IPS-NIHi11 (cell line): ENCODE data around the gene SERTAD3.
A peak's percentile ranks its signal among the peaks of the same experiment; 100 is the strongest.
"Not testable (repeated sequence)": the region's sequence is repeated elsewhere in the genome, so short reads cannot be mapped to it uniquely, and the experiment has no call there.

Source experiments
- DNase-seq: peaks from one replicate; pipeline ENCODE4 v3.0.0; 2012; ENCODE audit warnings: mixed read lengths, low spot score

Gene SERTAD3

DNA sequence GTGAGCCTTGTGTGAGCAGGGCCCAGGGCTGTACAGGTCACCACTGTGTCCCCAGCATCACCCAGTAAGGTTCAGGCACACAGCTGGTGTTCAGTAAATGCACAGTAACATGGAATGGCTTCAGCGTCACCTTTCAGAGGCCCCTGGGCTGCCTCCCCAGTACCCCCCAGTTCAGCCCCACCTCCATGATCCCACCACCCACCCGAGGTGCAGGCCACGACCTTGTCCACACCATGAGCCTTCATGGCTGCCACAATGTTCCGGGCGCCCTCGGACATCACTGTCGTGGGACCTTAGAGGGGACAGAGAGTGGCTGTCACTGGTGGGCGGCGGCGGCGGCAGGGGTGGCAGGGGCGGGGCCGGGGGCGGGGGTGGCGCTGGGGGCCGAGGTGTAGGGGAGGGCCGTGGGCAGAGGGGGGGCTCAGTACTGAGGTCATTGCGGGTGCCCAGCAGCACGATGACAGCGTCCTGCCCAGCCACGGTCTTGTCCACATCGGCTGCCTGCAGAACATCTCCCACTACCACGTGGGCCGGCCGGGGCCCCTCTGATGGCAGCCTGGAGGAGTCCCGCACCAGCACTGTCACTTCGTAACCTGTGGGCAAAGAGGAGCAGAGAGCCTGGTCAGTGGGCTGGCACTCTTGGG, 13.9 kb upstream of the SERTAD3 start:
- no peak for DNase-seq

- DNase-seq = no peak
Observed at GRCh38 chr19:40457048-40457447, 12.9 kb upstream of the SERTAD3 start.

DNA sequence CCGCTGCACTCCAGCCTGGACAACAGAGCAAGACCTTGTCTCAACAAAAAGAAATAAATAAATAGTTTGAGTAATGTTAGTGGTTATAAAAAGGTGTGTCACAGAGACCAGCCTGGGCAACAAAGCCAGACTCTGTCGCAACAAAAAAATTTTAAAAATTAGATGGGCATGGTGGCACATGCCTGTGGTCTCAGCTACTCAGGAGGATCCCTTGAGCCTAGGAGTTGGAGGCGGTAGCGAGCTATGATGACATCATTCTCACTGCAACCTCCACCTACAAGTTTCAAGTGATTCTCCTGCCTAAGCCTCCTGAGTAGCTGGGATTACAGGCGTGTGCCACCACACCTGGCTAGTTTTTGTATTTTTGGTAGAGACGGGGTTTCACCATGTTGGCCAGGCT, 9.8 kb upstream of the SERTAD3 start:
- not testable (repeated sequence) for DNase-seq

- no peak for DNase-seq
Observed at GRCh38 chr19:40453151-40453735, 9.1 kb upstream of the SERTAD3 start.

DNA sequence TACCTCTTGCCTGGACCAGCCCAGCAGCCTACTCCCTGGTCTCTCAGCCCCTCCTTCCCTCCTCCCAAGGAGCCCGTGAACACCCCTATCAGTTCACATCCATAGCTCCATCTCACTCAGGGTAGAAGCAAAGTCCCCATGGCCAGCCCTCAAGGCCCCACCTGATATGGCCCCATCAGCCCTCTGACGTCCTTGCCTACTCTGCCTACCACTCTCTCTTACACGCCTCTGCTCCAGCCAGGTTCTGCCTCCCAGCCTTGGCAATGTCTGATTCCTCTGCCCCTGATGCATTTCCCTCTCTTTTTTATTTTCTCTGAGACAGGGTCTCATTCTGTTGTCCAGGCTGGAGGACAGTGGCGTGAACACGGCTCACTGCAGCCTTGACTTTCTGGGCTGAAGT, 7.9 kb upstream of the SERTAD3 start:
- DNase-seq = no peak

DNA sequence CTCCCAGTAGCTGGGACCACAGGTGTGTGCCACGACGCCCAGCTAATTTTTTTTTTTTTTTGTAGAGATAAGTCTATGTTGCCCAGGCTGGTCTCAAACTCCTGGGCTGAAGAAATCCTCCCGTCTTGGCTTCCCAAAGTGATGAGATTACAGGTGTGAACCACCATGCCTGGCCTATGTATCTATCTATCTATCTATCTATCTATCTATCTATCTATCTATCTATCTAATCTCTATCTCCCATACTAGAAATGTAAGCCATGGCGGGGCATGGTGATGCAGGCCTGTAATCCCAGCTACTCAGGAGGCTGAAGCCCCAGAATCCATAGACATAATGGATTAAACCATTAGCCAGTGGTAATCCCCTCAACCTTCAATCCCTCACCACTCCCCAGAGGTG, 6.5 kb upstream of the SERTAD3 start:
- no peak for DNase-seq

DNA sequence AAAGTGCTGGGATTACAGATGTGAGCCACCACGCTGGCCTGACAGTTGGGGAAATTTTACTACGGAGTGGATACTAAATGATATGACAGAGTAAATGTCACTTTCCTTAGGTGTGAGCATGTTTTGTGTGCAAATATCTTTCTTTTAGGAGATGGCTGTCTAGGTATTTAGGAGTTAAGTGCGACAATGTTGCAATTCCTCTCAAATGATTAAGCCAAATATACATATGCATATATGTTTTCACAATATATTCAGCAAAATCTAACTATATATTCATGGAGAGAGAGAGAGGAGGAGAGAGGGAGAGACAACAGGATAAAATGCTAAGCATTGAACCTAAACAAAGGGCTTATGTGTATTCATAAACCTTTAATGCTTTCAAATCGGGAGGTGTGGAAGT, 5.4 kb upstream of the SERTAD3 start:
- DNase-seq = no peak

DNA sequence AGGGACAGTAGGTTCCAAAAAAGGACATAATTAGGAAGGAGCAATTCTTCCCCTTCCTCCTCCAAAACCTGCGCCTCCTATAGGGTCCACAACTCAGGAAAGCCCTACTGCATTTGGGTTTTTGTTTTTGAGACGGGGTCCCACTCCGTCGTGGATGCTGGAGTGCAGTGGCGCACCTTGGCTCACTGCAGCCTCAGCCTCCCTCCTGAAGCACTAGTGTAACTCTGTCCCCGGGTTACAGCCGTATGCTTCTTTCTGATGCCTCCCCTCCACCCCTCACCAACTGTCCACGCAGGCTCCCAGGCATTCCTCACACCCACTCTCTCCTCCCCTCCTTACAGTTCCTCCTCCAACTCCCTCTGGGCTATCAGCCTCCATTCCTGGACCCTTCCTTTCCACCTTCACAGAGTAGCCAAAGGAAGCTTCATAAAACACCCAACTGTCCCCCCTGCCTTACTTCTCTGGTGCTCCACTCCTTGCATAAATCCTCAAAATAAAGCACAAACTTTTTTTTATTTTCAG, 2.2 kb upstream of the SERTAD3 start:
- no peak for DNase-seq

DNA sequence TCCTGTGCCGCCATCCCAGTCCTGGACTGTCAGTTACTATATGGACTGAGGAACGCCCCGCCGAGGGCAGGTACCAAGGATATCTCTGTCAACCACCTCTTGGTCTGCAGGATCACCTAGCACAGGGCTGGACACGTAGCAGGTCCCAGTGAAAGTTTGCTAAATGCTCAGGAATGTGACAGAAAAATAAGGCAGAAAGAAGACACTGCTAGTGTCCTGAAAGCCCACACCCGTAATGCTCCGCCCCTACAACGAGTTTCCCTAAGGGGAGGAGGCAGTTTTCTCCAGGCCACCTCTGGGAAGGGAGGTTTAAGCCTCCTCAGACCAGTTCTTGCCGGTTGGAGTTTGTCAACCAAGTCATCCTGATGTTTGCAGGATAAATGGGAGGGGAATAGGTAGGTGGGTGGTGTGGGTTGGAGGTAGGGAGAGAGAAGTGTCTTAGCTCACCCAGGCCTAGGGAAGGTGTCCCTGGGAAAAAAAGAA, 1.7 kb upstream of the SERTAD3 start:
- peak; percentile 70 for DNase-seq

DNA sequence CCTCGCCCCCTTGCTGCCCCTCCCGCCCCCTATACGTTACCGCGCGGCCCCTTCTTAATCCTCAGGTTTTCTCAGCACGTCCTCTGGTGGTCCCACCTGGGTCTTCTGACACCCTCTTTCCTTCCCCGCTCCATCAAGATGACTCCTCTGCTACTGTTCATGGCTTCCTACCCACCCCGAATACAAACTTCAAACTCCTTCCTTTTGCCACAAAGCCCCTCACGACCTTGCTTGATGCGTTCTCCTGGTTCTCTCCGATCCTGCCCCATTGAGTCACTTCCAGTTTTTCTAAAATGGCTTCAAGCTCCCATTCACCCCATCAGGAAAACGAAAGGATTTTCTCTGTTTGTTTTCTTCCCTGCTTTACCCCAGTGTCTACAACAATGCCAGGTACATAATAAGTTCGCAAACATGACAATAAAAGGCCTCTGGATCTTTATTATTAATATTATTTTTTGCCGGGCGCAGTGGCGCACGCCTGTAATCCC, 734 bp upstream of the SERTAD3 start:
- no peak for DNase-seq

GRCh38 chr19:40443131-40443999, 770 bp downstream of the SERTAD3 start:
- DNase-seq = peak; percentile 93

GRCh38 chr19:40442328-40443130, 1.6 kb downstream of the SERTAD3 start:
- no peak for DNase-seq

DNA sequence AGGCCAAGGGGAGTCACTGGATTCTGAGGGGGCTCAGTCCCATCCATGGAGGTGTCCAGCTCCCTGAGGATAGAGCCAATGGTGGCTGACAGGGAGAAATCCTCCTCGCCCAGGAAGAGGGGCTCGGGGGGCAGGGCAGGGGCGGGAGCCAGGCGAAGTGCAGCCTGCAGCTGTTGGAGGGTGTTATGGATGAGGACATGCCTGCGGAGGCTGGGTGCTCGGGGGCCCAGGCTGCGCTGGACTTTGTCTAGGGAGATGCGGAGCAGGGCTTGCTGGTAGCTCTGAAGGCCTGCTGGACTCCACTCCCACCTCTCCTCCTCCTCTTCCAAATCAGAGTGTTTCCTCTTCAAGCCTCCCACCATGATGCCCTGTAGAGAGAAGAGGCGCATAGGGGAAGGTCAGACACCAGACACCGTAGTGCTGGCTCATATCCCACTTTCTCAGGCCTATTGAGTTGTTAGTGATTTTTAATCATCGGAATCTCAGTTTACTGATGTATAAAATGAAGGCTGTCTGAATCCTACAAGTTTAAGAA, 2.3 kb downstream of the SERTAD3 start:
- no peak for DNase-seq

DNA sequence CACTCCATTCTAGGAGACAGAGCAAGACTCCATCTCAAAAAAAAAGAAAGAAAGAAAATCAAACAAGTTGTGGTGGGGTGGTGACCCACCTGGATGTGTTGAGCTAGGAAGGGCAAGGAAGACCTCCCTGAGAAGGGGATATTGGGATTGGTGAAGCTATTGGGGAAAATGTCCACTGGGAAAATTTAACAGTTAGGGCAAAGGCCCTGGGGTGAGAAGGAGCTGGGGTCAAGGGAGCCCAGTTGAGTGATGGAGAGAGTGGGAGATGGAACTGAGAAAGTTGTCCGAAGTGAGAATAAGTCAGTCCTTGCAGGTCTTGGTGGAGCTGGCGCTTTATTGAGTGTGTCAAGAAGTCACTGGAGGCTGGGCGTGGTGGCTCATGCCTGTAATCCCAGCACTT, 5.9 kb downstream of the SERTAD3 start:
- DNase-seq = no peak

DNA sequence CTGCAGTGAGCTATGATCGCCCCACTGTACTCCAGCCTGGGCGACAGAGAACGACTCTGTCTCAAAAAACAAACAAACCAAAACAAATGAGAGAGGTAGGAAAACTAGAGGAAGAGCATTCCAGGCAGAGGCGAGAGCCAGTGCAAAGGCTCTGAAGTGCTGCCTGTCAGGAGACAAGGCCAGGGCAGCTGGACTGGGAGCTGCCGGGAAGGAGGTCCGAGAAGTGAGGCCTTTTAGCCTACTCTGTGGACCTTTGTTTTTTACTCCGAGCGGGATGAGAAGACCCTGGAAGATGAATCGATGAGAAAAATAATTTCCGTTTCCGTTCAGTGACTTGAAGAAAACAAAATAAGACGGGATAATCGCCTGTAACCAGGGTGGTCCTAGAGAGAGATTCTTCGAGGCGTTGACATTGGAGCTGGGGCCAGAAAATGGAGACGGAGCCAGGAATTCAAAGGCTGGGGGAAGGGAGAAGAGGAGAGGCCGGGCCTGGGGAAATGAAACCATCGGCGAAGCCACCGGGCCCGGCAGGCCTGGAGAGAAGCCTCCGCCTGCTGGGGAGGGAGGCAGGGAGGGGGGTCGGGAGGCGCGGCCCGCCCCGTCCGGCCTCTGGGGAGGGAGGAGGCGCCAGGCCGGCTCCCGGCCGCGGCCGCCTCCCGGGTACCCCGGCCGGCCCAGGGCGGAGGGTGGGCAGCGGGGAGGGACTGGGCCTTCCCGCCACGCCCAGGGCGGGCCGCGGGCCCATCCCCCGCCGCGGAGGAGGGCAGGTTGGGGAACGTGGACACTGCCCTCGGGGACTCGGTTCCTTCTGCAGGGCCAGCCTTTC, 10.5 kb downstream of the SERTAD3 start:
- DNase-seq = peak; percentile 93

GRCh38 chr19:40432760-40433159, 11.4 kb downstream of the SERTAD3 start:
- DNase-seq = not testable (repeated sequence)

- DNase-seq = no peak
Observed at GRCh38 chr19:40431698-40432097, 12.4 kb downstream of the SERTAD3 start.

GRCh38 chr19:40430242-40430641, 13.9 kb downstream of the SERTAD3 start:
- DNase-seq = not testable (repeated sequence)

GRCh38 chr19:40428197-40428596, 15.9 kb downstream of the SERTAD3 start:
- not testable (repeated sequence) for DNase-seq

DNA sequence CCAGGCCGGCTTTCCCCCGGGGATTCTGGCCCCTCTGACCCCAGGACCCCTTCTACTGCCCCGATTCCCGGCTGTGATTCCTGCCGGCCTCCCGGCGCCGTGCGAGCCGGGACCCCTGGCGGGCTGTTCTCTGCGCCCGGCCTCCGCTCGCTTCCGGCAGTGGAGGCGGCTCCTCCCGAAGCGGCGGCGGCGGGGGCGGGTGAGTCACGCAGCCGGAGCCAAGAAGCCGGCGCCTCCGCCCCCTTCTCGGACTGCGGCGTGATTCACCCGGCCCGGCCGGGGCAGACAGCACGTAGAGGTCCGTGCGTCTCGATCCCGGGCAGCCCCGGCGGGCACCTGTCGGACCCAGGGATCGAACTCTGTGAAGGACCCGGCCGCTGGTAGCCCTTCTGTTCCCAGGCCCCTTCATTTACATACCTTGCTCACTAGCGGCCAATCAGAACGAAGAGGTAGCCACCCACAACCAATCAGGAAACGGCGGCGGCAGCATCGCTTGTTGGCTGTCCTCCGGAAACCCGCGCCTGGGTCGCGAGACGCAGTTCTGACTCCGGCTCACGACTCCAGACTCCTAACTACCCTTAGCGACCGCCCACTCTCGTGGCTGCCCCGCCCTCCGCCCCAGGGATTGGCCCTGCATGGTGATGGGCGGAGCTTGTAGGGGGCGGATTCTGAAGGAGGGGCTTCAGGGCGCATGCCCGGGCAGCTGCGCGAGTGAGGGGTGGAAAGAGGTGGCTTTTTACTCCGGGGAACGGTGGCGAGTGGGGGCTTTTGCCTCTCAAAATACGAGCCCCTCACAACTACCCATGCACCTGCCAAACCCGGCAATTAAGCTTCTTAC, 18.5 kb downstream of the SERTAD3 start, which contains the start of gene SERTAD1:
TSS of gene SERTAD1 (minus strand) at position 543 of the 838 bp plus-strand sequence. CDS start 2,446 bp downstream, outside the sequence.
- peak; percentile 94 for DNase-seq
